Measurements from ENCODE around the gene CRTC1. TPM values are rescaled to one million over a fixed set of nuclear protein-coding genes. Genes with fewer than 3 reads are reported as not detected.

CRTC1 gene
- total and polyA plus RNA-seq, 2 experiments from 2014 or later, result 1.2 to 5.1 TPM

- no peak overlapping the region for H3K27ac ChIP-seq
- in situ Hi-C loops (cut with MboI), result no loop called here
- 0 out of 2 replicates have a peak, but pooled peaks cover 9% of the 10 kb centered on the region for H3F3A ChIP-seq (ENCODE audit: insufficient read depth)
- H2AFZ ChIP-seq, result no peak overlapping the region
- no peaks in the 10 kb centered on the region for H3K79me2 ChIP-seq (ENCODE audit: insufficient read depth)
- H3K4me3 ChIP-seq, result no peak overlapping the region
- H3K27me3 ChIP-seq (replicated peaks; ENCODE audit: insufficient read depth), result no peaks in the 10 kb centered on the region; the same call in 1 of the 2 replicates
- no peaks in the 10 kb centered on the region for H3K9me2 ChIP-seq (ENCODE audit: insufficient read depth)
- WGBS, 2 experiments (ENCODE audit: low coverage in 1 of 2, low lambda C conversion rate in 2 of 2, missing lambda C conversion rate in 2 of 2), result 62 to 67% methylated on average over 8 to 10 of the region's 10 CpGs
- DNase-seq, result no peak
- TF ChIP-seq EZH2 (IDR thresholded peaks at IDR 0.05; ENCODE audit: insufficient read depth, poor library complexity, severe bottlenecking) (no peak), EZH2phosphoT487 (IDR thresholded peaks at IDR 0.05; ENCODE audit: insufficient read depth, low read depth) (no peak)
- no peaks in the 10 kb centered on the region for H3K36me3 ChIP-seq (ENCODE audit: low read depth)
- peaks cover 9% of the 10 kb centered on the region; the same call in 1 of the 2 replicates for H3K4me1 ChIP-seq (ENCODE audit: insufficient read depth)
- H3K9me3 ChIP-seq (ENCODE audit: low read depth), result no peaks in the 10 kb centered on the region
- H4K20me1 ChIP-seq (ENCODE audit: insufficient read depth), result no peaks in the 10 kb centered on the region
- no peak overlapping the region for H3K9ac ChIP-seq
- H3K4me2 ChIP-seq (ENCODE audit: unreplicated experiment), result no peak overlapping the region
These were observed 117.2 kb downstream of the CRTC1 start for GRCh38 chr19:18800636-18801035.

GRCh38 chr19:18802354-18802753, 118.9 kb downstream of the CRTC1 start:
- WGBS, 2 experiments (ENCODE audit: low coverage in 1 of 2, low lambda C conversion rate in 2 of 2, missing lambda C conversion rate in 2 of 2), result 60 to 62% methylated on average over 11 of the region's 11 CpGs
- no peak for DNase-seq

GRCh38 chr19:18803550-18804138, 120.2 kb downstream of the CRTC1 start:
- no peak overlapping the region for H3K4me2 ChIP-seq (ENCODE audit: unreplicated experiment)
- H3K27me3 ChIP-seq (replicated peaks; ENCODE audit: insufficient read depth), result no peaks in the 10 kb centered on the region; the same call in 1 of the 2 replicates
- H3F3A ChIP-seq (ENCODE audit: insufficient read depth), result no peaks in the 10 kb centered on the region
- no peak for DNase-seq
- no peaks in the 10 kb centered on the region for H3K9me2 ChIP-seq (ENCODE audit: insufficient read depth)
- no peaks in the 10 kb centered on the region for H3K9me3 ChIP-seq (ENCODE audit: low read depth)
- no peak overlapping the region for H3K27ac ChIP-seq
- no peak overlapping the region for H2AFZ ChIP-seq
- TF ChIP-seq EZH2 (IDR thresholded peaks at IDR 0.05; ENCODE audit: insufficient read depth, poor library complexity, severe bottlenecking), result no peak
- TF ChIP-seq EZH2phosphoT487 (IDR thresholded peaks at IDR 0.05; ENCODE audit: insufficient read depth, low read depth), result no peak
- in situ Hi-C loops (cut with MboI), result no loop called here
- no peak overlapping the region for H3K4me3 ChIP-seq
- H3K4me1 ChIP-seq (ENCODE audit: insufficient read depth), result no peaks in the 10 kb centered on the region
- no peaks in the 10 kb centered on the region for H3K36me3 ChIP-seq (ENCODE audit: low read depth)
- WGBS, 2 experiments (ENCODE audit: low coverage in 1 of 2, low lambda C conversion rate in 2 of 2, missing lambda C conversion rate in 2 of 2), result 74 to 79% methylated on average over 5 of the region's 5 CpGs
- no peak overlapping the region for H3K9ac ChIP-seq
- no peaks in the 10 kb centered on the region for H3K79me2 ChIP-seq (ENCODE audit: insufficient read depth)
- no peaks in the 10 kb centered on the region for H4K20me1 ChIP-seq (ENCODE audit: insufficient read depth)

More at GRCh38 chr19:18802354-18802753, 118.9 kb downstream of the CRTC1 start:
- TF ChIP-seq EZH2phosphoT487 (IDR thresholded peaks at IDR 0.05; ENCODE audit: insufficient read depth, low read depth), result no peak
- no peak for TF ChIP-seq EZH2 (IDR thresholded peaks at IDR 0.05; ENCODE audit: insufficient read depth, poor library complexity, severe bottlenecking)
- Histone ChIP-seq H3F3A (ENCODE audit: insufficient read depth) (no peaks in the 10 kb centered on the region), H3K9ac (no peak overlapping the region), H3K4me1 (ENCODE audit: insufficient read depth) (no peaks in the 10 kb centered on the region), H3K36me3 (ENCODE audit: low read depth) (no peaks in the 10 kb centered on the region), H3K4me2 (ENCODE audit: unreplicated experiment) (no peak overlapping the region), H3K4me3 (no peak overlapping the region), H3K9me2 (ENCODE audit: insufficient read depth) (no peaks in the 10 kb centered on the region), H2AFZ (no peak overlapping the region), H4K20me1 (ENCODE audit: insufficient read depth) (no peaks in the 10 kb centered on the region), H3K9me3 (ENCODE audit: low read depth) (no peaks in the 10 kb centered on the region), H3K27me3 (replicated peaks; ENCODE audit: insufficient read depth) (no peaks in the 10 kb centered on the region; the same call in 1 of the 2 replicates), H3K27ac (no peak overlapping the region), H3K79me2 (ENCODE audit: insufficient read depth) (no peaks in the 10 kb centered on the region)
- in situ Hi-C loops (cut with MboI), result no loop called here

- 81 to 87% methylated on average over 15 of the region's 15 CpGs for WGBS, 2 experiments (ENCODE audit: low coverage in 1 of 2, low lambda C conversion rate in 2 of 2, missing lambda C conversion rate in 2 of 2)
- in situ Hi-C loops (cut with MboI), result no loop called here
These were observed 120.7 kb downstream of the CRTC1 start for GRCh38 chr19:18804139-18804601.

More at GRCh38 chr19:18804139-18804601, 120.7 kb downstream of the CRTC1 start:
- Histone ChIP-seq H3K79me2 (ENCODE audit: insufficient read depth) (no peaks in the 10 kb centered on the region), H2AFZ (no peak overlapping the region), H3K4me3 (no peak overlapping the region), H3K4me2 (ENCODE audit: unreplicated experiment) (no peak overlapping the region), H3K27ac (no peak overlapping the region), H3K9me3 (ENCODE audit: low read depth) (no peaks in the 10 kb centered on the region), H3K36me3 (ENCODE audit: low read depth) (no peaks in the 10 kb centered on the region), H4K20me1 (ENCODE audit: insufficient read depth) (no peaks in the 10 kb centered on the region), H3K4me1 (ENCODE audit: insufficient read depth) (peaks cover 3% of the 10 kb centered on the region), H3K9me2 (ENCODE audit: insufficient read depth) (no peaks in the 10 kb centered on the region), H3K27me3 (replicated peaks; ENCODE audit: insufficient read depth) (no peaks in the 10 kb centered on the region; the same call in 1 of the 2 replicates), H3F3A (ENCODE audit: insufficient read depth) (no peaks in the 10 kb centered on the region), H3K9ac (no peak overlapping the region)
- no peak for TF ChIP-seq EZH2 (IDR thresholded peaks at IDR 0.05; ENCODE audit: insufficient read depth, poor library complexity, severe bottlenecking)
- TF ChIP-seq EZH2phosphoT487 (IDR thresholded peaks at IDR 0.05; ENCODE audit: insufficient read depth, low read depth), result no peak
- no peak for DNase-seq
